Endometrial microvascular endothelial cells (primary cell): ENCODE measurements around the gene CNPY2. TPM values are rescaled to one million over a fixed set of nuclear protein-coding genes. Genes with fewer than 3 reads are reported as not detected.
"Not testable (repeated sequence)": the region's sequence is repeated elsewhere in the genome, so short reads cannot be mapped to it uniquely, and the experiment has no call there.

ENCODE experiments used
- in situ Hi-C: cut with HindIII; loops from 2 replicates; pipeline ENCODE4 v1.10.0; 2017; ENCODE audit warnings: low sequenced_read_pairs, low pct_unique_long_range_greater_than_20kb; ENCODE audit errors: inconsistent ontology term
- total RNA-seq: library from RNA; depleted of rRNA; stranded (reverse); fragments of >200 nt; gene quantifications from one replicate; pipeline ENCODE4 v1.2.3, GENCODE V29; 2015; ENCODE audit errors: inconsistent ontology term

CNPY2 gene
- total RNA-seq, 1 donor from 2014 or later = 105 TPM

DNA sequence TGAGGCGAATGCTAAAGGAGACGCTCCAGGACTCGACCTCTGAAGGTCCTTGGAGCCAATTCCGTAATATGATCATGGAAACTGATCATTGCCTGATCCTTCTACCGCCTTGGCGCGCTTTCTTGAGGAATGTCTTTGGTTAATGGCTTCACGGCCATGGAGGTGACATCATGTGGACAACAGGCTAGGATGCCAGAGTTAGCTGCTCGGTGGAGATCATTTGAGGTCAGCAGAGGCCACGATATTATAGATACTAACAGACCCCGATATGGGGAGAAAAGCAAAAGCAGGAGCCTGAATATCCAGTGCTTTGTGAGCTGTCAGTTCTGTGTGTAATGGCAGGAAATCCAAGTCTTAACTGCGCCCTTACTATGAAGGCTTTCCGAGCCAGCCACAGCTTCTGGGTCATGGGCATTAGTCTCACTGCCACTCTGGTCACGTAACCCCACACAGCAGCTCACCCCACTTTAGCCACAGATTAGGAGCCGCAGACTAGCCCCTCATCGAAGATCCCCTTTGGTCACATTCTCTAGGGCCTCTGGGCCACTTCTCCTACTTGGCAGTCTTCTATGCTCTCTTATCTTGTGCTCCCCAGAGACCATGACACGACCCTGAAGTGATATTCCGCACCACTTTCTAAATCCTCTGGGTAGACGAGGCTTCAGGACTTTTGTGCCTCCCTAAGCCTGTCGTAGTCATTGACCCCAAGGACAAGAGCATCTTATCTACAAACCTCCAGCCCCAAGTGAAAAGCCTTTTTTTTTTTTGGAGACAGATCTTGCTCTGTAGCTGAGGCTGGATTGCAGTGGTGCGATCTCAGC lies 14.9 kb downstream of the CNPY2 start:
- in situ Hi-C loops = no loop called here

DNA sequence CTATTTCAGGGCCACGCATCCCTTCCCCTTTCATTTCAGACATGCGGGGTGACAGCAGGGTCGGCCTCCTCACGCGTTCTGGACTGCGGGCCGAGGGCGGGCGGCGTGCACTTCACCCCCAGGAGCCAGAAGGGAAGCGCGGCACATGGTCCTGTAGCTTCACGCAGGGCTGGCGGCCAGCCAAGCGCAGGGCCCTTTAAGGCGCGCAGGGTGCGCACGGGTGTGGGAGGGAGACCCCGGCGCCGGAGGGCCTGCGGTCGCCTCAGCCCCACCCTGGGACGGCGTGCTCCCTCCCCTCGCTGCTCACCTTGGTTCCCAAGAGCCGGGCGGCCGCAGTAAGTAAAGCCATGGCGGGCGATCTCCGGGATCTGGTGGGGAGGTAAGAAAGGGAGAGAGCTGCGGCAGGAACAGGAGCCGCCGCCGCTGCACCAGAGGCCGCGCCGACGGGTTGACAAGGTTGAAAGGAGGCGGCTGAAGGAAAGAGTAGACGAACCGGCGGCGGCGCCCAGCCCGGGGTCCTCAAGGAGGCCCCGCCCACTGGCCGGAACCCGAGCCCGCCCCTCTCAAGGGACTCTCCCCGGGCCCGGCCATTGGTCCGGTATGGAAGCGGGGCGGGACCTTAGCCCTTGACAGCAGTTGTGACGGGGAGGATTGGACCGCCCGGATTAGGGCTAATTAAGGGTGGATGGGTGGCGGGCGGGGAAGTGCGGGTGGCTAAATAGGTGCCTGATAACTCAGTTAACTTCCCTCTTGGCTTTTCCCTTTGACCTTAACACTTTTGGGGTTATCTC lies 15.7 kb downstream of the CNPY2 start, which contains the start of gene CS:
Gene CS, minus strand, starts transcription at position 478 of the 791 bp plus-strand sequence. Its CDS starts 129 bp downstream, at position 349.
- in situ Hi-C loops = no loop called here

DNA sequence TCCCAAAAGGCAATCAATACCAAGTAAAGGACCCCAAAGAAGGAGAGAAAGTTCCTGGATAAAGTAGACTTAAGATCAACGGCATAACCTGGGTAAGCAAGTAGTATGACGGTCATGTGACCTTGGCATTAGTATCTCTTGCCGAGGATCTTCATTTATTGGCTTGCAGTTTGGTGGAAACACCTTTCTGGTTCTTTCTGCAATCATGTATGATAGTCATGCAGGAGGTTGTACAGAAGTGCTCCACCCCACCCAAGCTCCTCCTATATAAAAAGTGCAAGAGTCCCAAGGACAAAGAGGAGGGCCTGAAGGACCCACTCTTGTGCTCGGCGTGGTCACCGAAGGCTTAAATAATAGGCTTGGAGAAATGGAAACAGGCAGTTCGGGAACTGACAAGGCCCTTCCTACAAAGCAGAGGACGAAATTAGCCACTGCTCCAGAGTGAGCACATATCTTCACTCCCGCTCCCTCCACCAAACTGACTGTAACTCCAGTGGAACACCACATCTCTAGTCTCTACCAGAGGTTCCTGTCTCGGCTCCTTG lies 16.4 kb downstream of the CNPY2 start:
- in situ Hi-C loops = no loop called here

DNA sequence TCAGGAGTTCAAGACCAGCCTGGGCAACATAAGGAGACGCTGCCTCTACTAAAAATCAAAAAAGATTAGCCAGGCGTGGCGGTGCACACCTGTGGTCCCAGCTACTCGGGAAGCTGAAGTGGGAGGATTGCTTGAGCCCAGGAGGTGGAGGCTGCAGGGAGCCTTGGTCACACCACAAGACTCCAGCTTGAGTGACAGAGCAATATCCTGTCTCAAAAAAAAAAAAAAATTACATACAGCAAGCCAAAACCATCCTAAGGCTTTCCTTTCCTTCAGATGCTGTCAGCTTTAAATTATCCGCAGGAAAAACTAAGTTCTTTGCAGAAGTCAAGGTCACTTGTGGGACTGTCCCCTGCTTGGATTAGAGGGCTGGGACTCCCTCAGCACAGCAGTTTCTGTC lies 17.0 kb downstream of the CNPY2 start:
- in situ Hi-C loops = no loop called here

DNA sequence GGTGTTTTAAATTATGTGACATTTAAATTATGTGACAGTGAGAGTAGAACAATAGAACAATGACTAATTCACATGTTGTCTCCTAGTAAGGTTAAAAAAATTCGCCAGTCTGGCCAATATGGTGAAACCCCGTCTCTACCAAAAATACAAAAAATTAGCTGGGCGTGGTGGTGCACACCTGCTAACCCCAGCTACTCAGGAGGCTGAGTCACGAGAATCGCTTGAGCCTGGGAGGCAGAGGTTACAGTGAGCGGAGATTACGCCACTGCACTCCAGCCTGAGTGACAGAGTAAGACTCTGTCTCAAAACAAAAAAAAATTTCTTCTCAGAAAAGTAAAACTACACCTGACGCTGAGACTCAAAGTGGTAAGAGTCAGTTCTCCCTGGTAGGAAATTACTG lies 18.4 kb downstream of the CNPY2 start:
- in situ Hi-C loops = no loop called here

DNA sequence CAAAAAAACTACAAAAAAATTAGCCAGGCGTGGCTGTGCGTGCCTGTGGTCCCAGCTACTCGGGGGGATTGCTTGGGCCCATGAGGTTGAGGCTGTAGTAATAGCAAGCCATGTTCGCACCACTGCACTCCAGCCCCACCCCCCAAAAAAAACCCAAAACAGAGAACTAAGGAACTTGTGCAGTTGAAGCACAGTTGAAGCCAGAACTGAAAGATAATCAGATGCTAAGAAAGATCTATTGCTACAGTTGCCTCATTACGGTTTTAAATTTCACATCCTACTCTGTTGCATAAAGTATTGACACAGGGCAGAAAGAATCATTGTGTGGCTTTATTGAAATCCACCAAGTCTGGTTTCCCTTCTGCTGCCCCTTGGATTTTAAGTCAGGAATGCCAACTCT lies 19.5 kb downstream of the CNPY2 start:
- in situ Hi-C loops = no loop called here

DNA sequence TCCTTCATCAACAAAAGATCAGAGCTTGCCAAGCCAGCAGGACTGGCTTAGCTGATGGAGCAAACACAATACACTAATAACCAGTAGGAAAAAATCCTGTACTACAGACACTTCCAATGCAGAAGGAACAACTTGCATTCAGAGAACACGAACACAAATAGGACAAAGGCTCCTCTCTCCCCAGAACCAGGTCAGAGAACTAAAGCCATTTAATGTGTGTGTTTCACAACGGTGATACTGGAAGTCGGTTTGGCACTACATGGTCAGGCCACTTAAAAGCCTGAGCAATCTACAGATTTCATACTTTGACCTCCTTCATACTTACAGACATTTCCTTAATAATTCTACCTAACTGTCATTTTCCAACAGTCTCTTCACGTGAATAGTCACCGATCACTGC lies 22.0 kb downstream of the CNPY2 start:
- in situ Hi-C loops = no loop called here

DNA sequence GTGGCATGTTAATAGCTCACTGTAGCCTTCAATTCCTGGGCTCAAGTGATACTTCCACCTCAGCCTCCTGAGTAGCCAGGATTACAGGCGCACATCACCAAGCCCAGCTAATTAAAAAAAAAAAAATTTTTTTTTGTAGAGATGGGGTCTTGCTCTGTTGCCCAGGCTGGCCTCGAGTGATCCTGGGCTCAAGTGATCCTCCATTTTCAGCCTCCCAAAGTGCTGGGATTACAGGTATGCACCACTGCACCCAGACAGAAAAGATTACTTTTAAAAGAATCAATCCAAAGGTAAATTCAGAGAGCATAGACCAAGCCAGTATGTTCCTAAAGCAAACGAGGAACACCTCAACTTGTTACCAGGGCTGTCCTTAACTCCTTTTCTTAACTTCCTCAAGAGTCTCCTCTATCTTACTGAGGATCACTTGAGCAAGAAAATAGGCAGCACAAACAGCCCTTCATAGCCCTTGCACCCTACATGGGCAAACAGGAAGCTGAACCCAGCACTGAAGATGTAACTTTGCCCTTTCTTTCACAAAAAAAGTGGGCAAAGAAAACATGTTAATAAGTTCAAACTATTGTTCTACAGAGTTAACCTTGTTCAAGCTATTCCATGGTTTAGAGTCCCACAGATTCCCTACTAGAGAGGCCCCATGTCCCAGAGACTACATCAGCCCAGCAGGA lies 26.9 kb downstream of the CNPY2 start:
- in situ Hi-C loops = no loop called here

DNA sequence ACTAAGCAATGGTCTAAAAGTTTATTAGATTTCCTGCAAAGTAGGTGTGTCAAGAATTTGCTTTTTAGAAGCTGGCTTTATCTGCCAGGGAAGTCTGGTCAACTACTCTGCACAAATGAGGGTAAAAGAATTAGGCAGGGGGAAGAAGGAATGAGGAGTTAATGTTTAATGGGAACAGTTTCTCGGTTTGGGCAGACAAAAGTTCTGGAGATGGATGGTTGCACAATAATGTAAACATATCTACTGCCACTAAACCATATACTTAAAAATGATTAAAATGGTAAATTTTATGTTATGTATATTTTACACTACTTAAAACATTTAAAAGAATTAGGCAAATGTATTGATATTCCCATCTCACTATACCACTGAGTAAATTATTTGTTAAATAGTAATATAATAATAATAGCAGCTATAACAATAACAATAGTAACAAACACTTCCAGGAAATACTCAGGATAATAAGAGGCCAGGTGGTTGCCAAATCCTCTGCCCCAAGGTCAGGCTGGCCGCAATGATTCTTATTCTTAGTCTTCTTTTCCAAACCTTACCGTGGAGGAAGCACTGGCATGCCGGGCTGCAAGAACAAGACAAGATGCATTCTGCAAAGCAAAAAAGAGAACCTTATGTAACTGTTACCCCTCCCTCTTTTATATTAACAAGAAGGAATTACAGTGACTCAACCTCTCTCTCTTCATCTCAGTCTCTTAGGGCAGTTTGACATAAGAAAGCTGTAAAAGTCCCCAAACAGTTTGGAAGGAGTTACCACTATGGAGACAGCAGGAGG lies 29.6 kb downstream of the CNPY2 start:
- in situ Hi-C loops = no loop called here

DNA sequence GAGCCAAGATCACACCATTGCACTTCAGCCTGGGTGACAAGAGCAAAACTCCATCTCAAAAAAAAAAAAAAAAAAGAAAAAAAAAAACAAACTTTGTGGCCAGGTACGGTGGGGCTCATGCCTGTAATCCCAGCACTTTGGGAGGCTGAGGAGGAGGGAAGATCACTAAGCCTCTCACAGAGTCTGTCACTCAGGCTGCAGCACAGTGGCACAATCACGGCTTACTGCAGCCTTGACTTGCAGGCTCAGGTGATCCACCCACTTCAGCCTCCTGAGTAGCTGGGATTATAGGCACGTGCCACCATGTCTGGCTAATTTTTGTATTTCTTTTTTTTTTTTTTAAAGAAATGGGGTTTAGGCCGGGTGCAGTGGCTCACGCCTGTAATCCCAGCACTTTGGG lies 31.5 kb downstream of the CNPY2 start:
- in situ Hi-C loops = not testable (repeated sequence)

DNA sequence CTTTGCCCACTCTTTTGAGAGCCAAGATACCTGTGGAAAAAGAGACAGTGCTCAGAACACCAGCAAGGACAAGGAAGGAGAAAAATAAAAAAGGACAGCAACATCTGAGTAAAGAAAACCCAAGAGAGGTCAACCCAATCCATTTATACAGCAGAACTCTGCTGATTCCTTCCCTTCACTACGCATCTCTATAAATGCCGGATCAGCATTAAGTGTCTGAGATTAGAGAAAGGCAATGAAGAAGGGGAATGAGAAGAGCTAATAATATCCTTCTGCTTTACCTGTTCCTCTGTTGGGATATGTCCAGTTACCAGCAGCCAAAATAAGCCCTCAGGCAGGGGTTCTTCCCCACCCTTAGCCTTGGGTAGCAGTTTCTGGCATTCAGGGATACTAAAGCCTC lies 33.2 kb downstream of the CNPY2 start:
- in situ Hi-C loops = no loop called here

DNA sequence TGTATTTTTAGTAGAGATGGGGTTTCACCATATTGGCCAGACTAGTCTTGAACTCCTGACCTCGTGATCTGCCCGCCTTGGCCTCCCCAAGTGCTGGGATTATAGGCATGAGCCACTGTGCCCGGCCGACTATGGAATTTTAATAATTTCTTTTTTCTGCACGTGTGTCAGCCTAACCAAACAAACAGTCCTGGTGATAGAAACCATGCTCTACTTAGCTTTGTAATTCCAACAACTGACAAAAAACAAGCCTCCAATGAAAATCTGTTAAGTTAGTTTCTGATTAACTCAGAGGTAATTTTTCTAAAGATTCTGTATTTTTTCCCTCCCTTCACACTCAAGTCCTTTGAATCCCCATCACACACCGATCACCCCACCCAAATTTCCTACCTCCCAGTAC lies 33.8 kb downstream of the CNPY2 start:
- in situ Hi-C loops = no loop called here

DNA sequence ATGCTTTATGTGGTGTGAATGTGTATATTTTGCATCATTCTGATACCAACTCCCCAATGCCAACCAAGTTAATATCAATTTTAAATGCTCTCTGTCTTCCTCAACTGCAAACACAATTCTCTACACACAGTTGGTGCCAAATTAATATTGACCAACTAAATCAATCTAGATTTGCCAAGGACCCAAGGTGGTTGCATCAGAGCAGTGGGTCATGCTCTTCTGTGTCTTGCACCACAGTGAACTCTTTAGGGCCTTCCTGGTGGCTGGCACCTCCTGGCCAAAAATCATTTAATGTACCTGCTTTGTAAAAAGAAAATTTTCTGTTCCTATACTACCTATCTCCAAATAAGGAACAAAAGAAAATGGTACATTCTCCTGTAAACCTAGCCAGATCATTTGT lies 34.9 kb downstream of the CNPY2 start:
- in situ Hi-C loops = no loop called here

DNA sequence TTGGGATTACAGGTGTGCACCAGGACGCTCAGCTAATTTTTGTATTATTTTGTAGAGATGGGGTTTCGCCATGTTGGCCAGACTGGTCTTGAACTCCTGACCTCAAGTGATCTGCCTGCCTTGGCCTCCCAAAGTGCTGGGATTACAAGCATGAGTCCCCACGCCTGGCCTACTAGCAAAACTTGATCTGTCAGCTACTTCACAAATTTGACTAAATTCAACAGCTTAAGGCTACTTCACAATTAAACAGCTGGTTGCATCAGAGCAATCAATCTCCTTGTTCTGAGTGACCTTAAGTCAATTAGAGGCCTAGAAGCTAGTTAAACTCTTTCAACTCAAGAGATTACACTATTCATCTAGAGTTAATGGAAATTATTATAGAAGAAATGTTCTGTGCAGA lies 36.9 kb downstream of the CNPY2 start:
- in situ Hi-C loops = no loop called here

DNA sequence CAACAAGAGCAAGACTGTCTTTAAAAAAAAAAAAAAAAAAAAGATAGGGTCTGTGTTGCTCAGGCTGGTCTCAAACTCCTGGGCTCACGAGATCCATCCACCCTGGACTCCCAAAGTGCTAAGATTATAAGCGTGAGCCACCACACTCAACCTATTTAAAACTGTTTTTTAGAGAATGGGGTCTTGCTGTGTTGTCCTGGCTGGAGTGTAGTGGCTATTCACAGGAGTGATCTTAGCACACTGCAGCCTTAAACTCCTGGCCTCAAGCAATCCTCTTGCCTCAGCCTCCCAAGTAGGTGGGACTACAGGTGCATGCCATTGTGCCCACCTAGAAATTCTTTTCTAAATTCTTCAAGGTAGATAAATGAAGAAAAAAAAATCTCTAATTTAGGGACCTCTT lies 41.5 kb downstream of the CNPY2 start:
- in situ Hi-C loops = no loop called here

DNA sequence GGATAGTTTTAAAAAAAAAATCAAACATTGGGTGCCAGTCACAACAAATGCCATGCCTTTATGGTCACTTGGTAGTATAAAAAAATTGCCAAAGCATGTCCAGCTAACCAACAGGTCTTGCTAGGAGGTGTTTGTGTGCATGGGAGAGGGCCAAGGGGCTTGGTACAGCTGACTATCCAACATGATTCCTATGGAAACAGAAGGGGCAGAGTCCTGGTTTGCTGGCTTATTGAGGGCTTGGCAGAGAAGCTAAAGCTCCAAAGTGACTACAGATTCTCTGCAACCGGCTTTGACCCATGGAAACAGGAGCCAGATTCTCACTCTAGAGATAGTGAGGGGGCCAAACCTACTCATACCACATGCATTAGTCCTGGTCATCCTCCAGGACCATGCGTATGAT lies 43.3 kb downstream of the CNPY2 start:
- in situ Hi-C loops = not testable (repeated sequence)

DNA sequence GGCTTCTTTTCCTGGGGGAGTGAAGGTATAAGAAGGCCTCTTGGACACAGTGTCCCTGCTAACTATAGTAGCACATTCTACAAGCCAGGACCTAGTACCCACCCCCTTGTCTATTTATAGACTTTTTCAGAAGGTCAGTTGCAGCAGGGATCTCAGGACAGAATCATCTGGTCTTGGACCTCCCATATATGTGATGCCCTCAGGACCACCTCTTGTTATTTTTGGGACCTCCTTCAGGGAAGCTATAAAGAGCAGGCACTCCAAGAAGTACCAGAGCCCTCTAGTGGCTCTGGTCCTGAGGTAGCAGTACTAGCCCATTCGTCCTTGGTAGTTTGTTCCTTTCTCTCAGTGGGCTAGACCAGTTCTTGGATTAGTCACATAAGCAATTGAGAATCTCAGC lies 44.8 kb downstream of the CNPY2 start:
- in situ Hi-C loops = no loop called here

DNA sequence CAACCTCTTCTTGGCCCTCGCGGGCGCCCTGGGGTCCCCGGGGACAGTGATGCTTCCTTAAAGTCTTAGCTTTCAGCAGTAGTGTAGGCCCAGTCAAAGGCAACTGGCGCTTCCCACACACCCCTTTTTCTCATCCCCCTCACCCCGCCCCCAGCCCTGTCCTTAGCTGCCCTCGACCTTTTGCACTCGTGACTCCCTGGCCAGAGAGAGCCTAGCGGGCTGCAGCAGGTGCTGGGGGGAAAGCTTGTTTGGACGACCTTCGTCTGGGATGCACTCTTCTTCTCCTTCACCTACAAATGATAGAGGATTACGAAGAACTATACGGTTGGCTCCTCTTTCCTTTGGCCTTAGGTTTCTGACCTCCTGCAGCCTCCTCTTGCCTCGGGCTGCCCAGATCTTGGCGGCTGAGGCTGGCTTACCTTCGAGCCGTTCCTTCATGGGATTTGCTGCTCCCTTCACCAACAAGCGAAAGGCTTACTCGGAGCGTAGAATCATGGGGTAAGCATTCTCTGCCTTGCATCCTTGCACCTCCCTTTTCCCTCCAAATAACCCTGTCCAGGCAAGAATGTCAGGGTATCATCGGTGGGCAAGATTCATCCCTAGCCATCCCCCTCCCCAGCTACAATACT lies 48.2 kb downstream of the CNPY2 start:
- in situ Hi-C loops = no loop called here
